ENCODE results near the gene GDF15. TPM values are rescaled to one million over a fixed set of nuclear protein-coding genes. Genes with fewer than 3 reads are reported as not detected.

Gene GDF15
- total RNA-seq, 1 donor from 2014 or later = 0.46 TPM

GRCh38 chr19:18414504-18415177 is 28.7 kb downstream of the GDF15 start:
- no peak for DNase-seq (ENCODE audit: missing footprints)
- intact Hi-C loops (cut with DNase I) = loop anchor here (5.0 kb wide), 2 partner anchors 132 to 212 kb away; partner anchors contain the start of genes JUND and RAB3A

DNA sequence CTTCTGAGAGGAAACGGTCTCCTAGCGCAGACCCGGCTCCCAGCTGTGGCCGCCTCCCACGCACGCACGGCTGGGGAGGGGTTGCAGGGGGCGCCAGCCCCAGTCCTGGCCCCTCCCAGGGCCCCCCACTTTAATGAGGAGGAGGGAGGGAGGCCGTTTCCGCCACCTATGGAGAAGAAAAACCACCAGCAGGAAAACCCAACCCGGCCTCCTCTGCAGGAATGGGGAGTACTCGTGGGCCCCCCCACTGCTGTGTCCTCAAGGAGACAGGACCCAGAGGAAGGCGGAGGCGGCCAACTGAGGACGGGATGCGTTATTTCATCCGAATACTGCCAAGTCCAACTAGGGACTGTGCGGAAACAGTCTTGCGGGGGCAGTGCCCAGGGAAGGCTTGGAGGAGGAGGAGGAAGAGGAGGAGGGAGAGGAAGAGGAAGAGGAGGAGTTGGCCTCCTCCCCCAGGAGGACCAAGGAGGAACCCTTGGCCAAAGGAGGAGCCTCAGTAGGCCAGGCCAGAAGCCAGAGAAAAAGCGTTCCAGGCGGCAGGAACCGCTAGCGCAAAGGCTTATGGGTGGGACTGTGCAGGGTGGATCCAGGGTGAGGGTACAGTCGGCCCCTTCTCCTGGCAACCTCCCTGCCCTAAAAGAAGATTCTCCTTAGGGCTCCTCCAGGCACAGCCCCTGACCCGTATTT is 29.4 kb downstream of the GDF15 start:
- ATAC-seq (peak; percentile 43), DNase-seq (ENCODE audit: missing footprints) (peak; percentile 87)
- intact Hi-C loops (cut with DNase I) = loop anchor here (5.0 kb wide), 1 partner anchor 133 kb away; the partner anchor contains the start of gene JUND

More at GRCh38 chr19:18414504-18415177, 28.7 kb downstream of the GDF15 start:
- ATAC-seq = no peak

DNA sequence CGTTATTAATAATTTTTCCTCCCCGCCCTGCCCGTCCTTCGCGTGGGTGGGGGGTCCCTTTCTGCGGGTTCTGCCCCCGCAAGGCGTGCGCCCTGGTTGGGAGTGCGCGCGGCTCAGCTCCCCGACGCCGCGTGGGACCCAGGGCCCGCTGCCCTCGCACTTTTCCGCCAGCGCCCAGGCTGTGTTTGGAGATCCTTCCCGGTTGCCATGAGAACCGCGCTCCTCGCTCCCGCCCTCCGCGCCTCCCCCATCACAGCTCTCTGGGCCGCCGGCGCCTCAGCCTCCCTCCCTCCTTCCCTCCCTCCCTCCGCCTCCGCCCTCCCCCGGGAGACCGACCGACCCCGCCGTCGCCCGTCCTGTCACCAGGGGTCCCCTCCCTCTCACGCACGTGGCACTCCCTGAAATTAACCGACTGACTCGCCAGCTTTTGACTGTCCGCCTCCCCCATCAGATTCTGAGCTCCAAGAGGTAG is 30.9 kb downstream of the GDF15 start:
- DNase-seq (ENCODE audit: missing footprints) (peak; percentile 96), ATAC-seq (peak; percentile 66)
- intact Hi-C loops (cut with DNase I) = loop anchor here (5.0 kb wide), 1 partner anchor 135 kb away; the partner anchor contains the start of gene JUND

GRCh38 chr19:18417250-18418028 is 31.5 kb downstream of the GDF15 start:
- DNase-seq (ENCODE audit: missing footprints) (peak; percentile 92), ATAC-seq (peak; percentile 64)
- intact Hi-C loops (cut with DNase I) = loop anchor here (5.0 kb wide), 1 partner anchor 135 kb away; the partner anchor contains the start of gene JUND

- DNase-seq (ENCODE audit: missing footprints) (peak; percentile 84), ATAC-seq (no peak)
- intact Hi-C loops (cut with DNase I) = loop anchor here (5.0 kb wide), 1 partner anchor 136 kb away; the partner anchor contains the start of gene JUND
These were observed 32.1 kb downstream of the GDF15 start for GRCh38 chr19:18418029-18418482.

DNA sequence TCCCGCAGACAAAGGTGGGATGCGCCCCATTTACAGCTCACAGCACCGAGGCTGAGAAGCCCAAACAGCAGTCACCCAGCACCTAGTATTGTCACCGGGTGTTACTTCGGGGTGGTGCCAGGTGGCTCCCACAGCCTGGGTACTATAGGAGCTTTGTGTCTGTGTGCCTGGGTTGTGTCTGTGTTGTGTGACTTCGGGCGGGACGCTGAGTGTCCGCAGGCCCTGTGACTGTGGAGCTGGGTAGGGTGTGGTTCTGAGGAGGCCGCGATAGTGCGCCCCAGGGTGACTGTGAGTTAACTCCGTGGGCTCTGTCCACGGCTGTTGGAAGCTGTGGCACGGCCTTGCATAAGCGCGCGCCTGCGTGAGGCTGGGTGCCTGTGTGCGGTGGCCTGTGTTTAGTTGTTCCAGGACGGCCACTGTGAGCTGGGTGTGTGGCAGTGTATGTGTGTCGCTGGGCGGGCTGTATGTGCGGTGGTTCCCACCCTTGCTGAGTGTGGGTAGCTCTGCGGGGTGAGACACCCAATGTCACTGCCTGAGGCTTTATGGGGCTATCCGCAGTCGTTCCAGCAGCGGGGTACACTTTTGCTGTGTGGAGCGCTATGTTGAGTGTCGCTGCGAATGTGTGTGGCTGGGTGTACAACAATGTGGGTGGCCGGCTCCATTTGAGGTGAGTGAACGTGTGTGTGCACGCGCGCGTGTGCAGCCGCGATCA is 32.7 kb downstream of the GDF15 start:
- DNase-seq (ENCODE audit: missing footprints) = no peak
- ATAC-seq = peak; percentile 0
- intact Hi-C loops (cut with DNase I) = loop anchor here (5.0 kb wide), 1 partner anchor 136 kb away; the partner anchor contains the start of gene JUND

DNA sequence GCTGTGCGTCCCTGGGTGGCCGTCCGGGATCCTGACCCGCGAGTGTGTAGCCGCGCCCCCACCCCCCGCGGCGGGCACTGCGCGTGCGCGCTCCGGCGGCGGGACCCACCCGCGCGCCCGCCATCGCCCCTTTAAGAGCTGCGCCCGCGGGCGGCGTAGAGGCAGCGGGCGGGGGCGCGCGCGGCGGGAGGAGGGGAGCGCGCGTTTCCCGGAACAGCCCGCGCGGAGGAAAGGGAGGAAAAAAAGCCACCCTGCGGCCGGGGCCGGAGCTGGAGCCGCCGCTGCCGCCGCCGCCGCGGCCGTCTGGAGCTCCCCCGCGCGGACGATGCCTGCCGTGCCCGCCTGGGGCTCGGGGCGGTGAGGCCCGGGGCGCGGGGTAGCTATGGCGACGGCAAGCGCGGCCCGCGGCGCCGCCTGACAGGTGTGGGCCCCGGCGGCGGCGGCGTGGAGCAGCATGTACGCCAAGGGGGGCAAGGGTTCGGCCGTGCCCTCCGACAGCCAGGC is 33.3 kb downstream of the GDF15 start, which contains the start of gene SSBP4:
Gene SSBP4 (plus strand): TSS at position 204 of the 504 bp plus-strand sequence. CDS start 251 bp downstream, at position 455.
- intact Hi-C loops (cut with DNase I) = loop anchor here (5.0 kb wide), 1 partner anchor 137 kb away; the partner anchor contains the start of gene JUND
- DNase-seq (ENCODE audit: missing footprints) = peak; percentile 88

GRCh38 chr19:18419699-18420460 is 33.9 kb downstream of the GDF15 start:
- intact Hi-C loops (cut with DNase I) = loop anchor here (5.0 kb wide), 1 partner anchor 138 kb away; the partner anchor contains the start of gene JUND
- no peak for ATAC-seq
- DNase-seq (ENCODE audit: missing footprints) = no peak

More for the DNA sequence above, 33.3 kb downstream of the GDF15 start, which contains the start of gene SSBP4:
- peak; percentile 15 for ATAC-seq

DNA sequence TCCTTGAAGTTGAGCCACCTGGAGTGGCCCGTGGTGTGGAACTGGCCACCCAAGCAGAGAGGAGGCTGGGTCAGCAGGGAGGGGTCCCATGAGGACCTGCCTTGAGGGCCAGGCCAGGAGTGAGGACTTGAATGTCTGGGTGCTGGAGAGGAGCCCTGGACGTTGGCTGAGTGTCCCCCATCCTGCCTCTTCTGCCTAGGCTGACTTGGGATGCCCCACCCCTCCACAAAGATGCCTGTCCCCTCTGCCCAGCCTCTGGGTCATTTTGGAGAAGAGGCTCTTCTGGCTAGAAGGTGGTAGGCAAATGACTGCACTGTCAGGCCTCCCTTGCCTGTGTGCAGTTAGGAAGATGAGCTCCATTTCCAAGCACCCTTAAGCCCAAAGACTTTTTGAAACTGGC is 35.0 kb downstream of the GDF15 start:
- intact Hi-C loops (cut with DNase I) = no loop called here
- ATAC-seq (no peak), DNase-seq (ENCODE audit: missing footprints) (no peak)

DNA sequence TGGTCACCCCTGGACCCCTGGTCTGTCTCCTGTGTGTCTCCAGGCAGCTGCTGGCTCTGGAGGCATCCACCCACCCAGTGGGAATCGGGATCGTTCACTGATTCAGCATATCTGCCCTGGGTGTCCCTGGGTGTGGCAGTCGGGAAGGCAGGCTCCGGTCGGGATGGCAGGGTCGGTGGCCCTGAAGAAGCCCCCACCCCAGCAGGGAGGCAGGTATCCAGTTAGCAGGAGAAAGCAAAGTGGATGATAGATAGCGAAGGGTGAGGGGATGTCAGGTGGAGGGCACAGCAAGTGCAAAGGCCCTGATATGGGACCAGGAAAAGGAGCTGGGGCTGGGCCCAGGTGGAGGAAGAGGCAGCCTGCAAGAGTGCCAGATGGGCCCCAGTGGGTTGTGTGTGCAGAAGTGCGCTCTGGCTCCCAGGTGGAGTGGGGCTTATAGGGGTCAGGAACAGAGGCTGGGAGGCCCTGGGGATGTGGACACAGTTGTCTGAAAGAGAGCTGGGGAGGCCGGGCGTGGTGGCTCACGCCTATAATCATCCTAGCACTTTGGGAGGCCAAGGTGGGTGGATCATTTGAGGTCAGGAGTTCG is 35.5 kb downstream of the GDF15 start:
- intact Hi-C loops (cut with DNase I) = no loop called here
- DNase-seq (ENCODE audit: missing footprints) = no peak
- ATAC-seq = no peak

DNA sequence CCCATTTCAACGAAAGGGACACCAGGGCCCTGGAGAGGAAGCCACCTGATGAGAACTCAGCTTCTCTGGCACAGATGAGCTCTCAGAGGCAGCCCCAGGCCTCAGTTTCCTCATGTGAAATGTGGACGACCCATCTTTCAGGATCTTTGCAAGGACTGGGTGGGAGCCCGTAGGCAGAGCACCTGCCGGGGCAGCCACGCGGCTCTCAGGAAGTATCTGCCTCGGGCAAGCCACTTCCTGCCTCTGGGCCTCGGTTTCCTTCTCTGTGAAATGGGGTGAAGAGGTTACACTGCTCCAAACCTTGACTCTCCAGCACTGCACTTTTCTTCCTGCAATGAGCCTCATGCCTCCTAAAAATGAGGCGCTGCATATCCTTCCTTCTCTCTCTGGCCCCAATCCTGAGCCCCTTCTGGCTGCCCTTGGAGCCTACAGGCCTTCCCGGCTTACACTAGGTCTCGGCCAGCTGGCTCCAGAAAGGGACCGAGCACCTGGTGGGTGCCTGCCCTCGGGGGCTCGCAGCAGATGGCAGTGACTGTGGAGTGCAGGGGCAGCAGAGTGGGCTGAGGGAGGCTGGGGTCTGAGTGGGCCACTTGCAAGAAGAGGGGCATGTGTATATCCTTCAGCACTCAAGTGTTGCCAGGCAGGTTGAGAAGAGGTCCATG is 36.7 kb downstream of the GDF15 start:
- intact Hi-C loops (cut with DNase I) = no loop called here
- ATAC-seq (no peak), DNase-seq (ENCODE audit: missing footprints) (no peak)

- intact Hi-C loops (cut with DNase I) = no loop called here
- ATAC-seq = no peak
- no peak for DNase-seq (ENCODE audit: missing footprints)
These were observed 37.5 kb downstream of the GDF15 start for GRCh38 chr19:18423258-18424020.

DNA sequence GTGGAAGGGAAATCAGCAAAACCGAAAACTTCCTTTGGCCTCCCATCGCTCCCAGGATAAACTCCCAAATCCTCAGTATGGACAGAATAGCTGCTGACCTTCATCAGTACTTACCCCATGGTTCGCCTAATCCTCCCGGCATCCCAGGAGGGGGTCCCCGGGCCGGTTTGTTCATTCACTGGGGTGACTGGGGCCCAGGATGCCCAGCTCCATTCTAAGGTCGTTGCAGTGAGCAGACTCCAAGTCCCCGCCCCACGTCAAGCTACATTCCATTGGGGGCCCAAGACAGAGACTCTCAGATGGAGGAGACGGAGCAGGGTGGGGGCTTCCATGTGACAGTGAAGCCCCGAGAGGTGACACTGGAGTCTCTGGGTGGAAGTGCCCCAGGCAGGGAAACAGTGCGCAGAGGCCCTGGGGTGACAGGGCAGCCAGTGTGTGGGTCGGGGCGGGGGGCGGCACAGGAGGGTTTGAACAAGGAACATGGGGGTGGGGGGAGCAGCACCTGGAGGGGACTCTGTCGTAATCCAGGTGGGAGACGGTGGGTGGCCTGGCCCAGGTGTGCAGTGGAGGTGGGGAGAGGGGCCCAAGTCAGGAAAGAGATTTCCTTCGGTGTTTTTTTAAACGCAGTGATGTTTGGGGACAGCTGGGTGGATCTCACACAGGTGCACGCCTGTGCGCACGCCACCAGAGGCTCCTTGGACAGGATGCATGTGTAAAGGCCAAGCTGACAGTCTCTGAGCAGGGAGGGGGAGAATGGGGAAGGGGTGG is 38.3 kb downstream of the GDF15 start:
- DNase-seq (ENCODE audit: missing footprints) (no peak), ATAC-seq (no peak)
- intact Hi-C loops (cut with DNase I) = no loop called here

DNA sequence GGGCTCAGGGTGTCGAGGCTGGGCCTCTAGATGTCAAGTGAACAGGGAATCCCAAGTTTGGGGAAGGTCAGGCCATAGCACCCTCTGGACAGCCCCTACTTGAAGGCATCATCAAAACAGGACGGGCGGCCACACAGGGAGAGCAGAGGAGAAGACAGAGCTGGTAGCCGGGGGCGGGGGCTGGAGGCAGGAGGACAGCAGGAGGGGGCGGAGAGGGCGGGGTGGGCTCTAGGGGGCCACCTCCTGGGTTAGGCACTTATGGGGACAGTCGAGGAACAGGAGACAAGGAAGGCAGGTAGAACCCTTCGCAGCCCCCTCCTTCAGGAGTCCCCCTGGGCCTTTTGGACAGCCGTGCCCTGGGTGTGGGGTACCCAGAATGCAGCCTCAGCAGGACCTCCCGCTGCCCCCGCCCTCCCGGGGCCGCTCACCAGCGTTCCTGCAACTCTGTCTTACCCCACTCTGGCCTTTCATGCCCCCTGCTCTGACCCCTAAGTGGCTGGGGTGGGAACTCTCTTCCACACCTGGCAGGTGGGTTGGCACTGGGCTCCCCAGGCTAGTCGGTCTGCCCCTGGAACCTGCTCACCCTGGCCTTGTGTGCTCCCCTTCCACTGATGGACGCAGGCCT is 39.0 kb downstream of the GDF15 start:
- intact Hi-C loops (cut with DNase I) = no loop called here
- DNase-seq (ENCODE audit: missing footprints) (no peak), ATAC-seq (no peak)

Data from Right ventricle myocardium inferior (tissue), 1 donor.